Mesendoderm (in vitro differentiated cells): ENCODE results near the gene SOHLH1.
"Not testable (repeated sequence)": the region's sequence is repeated elsewhere in the genome, so short reads cannot be mapped to it uniquely, and the experiment has no call there.

ENCODE experiments used
- DNase-seq: peaks from one replicate; pipeline ENCODE4 v3.0.0; 2013
- H2AK5ac ChIP-seq: 2 replicates; pipeline ENCODE4 v1.6.1; 2013; ENCODE audit warnings: low read length, inconsistent platforms
- H2BK120ac ChIP-seq: 2 replicates; pipeline ENCODE4 v1.6.1; 2013; ENCODE audit warnings: low read depth, mild to moderate bottlenecking, low read length, moderate library complexity, mixed read lengths
- H2BK15ac ChIP-seq: replicated peaks from 2 replicates; pipeline ENCODE4 v1.6.1; 2013; ENCODE audit warnings: low read depth, mild to moderate bottlenecking, moderate library complexity
- H2BK5ac ChIP-seq: 2 replicates; pipeline ENCODE4 v1.6.1; 2013; ENCODE audit warnings: low read length, inconsistent platforms
- H3K18ac ChIP-seq: 2 replicates; pipeline ENCODE4 v1.6.1; 2013; ENCODE audit warnings: mild to moderate bottlenecking, low read length, mixed read lengths
- H3K23ac ChIP-seq: one replicate; pipeline ENCODE4 v1.6.1; 2013; ENCODE audit warnings: low read length
- H3K27ac ChIP-seq: 2 replicates; pipeline ENCODE4 v1.5.1; 2013; ENCODE audit warnings: low read depth, mild to moderate bottlenecking, inconsistent platforms, low read length, moderate library complexity
- H3K27me3 ChIP-seq: 2 replicates; pipeline ENCODE4 v1.6.1; 2013; ENCODE audit warnings: low read length, control low read depth, mild to moderate bottlenecking, inconsistent platforms; ENCODE audit not compliant: insufficient read depth, poor library complexity
- H3K36me3 ChIP-seq: 2 replicates; pipeline ENCODE4 v1.6.1; 2013; ENCODE audit warnings: low read length, inconsistent platforms; ENCODE audit not compliant: control insufficient read depth, insufficient read depth
- H3K4ac ChIP-seq: one replicate; pipeline ENCODE4 v1.6.1; 2013; ENCODE audit warnings: low read depth, mild to moderate bottlenecking, low read length, moderate library complexity
- H3K4me1 ChIP-seq: 2 replicates; pipeline ENCODE4 v1.6.1; 2013; ENCODE audit warnings: low read depth, low read length, inconsistent platforms; ENCODE audit not compliant: control insufficient read depth
- H3K4me2 ChIP-seq: 2 replicates; pipeline ENCODE4 v1.6.1; 2013; ENCODE audit warnings: low read length
- H3K4me3 ChIP-seq: 2 replicates; pipeline ENCODE4 v1.5.1; 2013; ENCODE audit warnings: mild to moderate bottlenecking, low read length
- H3K56ac ChIP-seq: one replicate; pipeline ENCODE4 v1.6.1; 2013; ENCODE audit warnings: low read length
- H3K79me1 ChIP-seq: 2 replicates; pipeline ENCODE4 v1.6.1; 2013; ENCODE audit warnings: low read length, inconsistent platforms
- H3K79me2 ChIP-seq: 2 replicates; pipeline ENCODE4 v1.6.1; 2013; ENCODE audit warnings: mild to moderate bottlenecking, low read length; ENCODE audit not compliant: control insufficient read depth, insufficient read depth
- H3K9ac ChIP-seq: 2 replicates; pipeline ENCODE4 v1.6.1; 2013; ENCODE audit warnings: low read length, inconsistent platforms
- H4K5ac ChIP-seq: one replicate; pipeline ENCODE4 v1.6.1; 2013; ENCODE audit warnings: low read length
- H4K8ac ChIP-seq: one replicate; pipeline ENCODE4 v1.6.1; 2013; ENCODE audit warnings: low read depth, mild to moderate bottlenecking, control low read depth, low read length, moderate library complexity
- WGBS: extraction: QIAGEN DNeasy Blood & Tissue Kit; methylation state at CpG from one replicate; pipeline ENCODE4 v1.1.7; 2013; ENCODE audit warnings: low lambda C conversion rate, missing lambda C conversion rate; ENCODE audit not compliant: insufficient coverage; ENCODE audit errors: extremely low coverage; 5-methylcytosine and 5-hydroxymethylcytosine counted together

Gene SOHLH1

GRCh38 chr9:135676891-135677290 is 22.4 kb downstream of the SOHLH1 start:
- H3K23ac ChIP-seq: no peak overlapping the region
- H3K36me3 ChIP-seq: no peaks in the 10 kb centered on the region
- no peak overlapping the region for H2BK5ac ChIP-seq

DNA sequence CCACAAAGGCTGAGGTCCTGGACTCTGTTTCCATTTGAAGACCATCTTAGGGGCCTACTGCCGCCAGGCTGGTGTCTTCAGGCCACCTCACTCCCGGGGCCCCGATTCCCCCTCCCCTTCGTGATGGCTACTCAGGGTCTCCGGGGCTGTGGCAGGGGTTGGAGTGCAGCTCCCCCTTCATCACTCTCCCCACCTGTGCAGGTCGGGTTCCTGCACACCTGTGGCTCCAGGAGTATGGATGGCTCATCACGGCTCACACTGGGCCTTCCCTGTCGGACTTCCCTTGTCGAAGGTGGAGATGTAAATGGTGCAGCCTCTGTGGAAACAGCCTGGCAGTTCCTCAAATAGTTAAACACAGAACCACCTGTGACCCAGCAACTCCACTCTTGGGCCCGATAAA is 24.3 kb downstream of the SOHLH1 start:
- Histone ChIP-seq H3K27me3 (no peaks in the 10 kb centered on the region), H3K18ac (no peak overlapping the region), H2AK5ac (no peak overlapping the region), H3K4me1 (no peaks in the 10 kb centered on the region), H3K56ac (no peak overlapping the region), H3K4me3 (no peak overlapping the region), H2BK120ac (no peak overlapping the region), H4K8ac (no peak overlapping the region), H3K9ac (no peak overlapping the region), H3K4ac (no peak overlapping the region), H3K27ac (no peak overlapping the region), H3K23ac (no peak overlapping the region), H3K79me1 (no peaks in the 10 kb centered on the region), H4K5ac (no peak overlapping the region), H3K36me3 (no peaks in the 10 kb centered on the region), H2BK5ac (no peak overlapping the region), H2BK15ac (no peak overlapping the region), H3K4me2 (no peak overlapping the region), H3K79me2 (no peaks in the 10 kb centered on the region)
- DNase-seq: no peak
- WGBS: no CpG with 5 or more reads among the region's 10 CpGs

More at GRCh38 chr9:135676891-135677290, 22.4 kb downstream of the SOHLH1 start:
- Histone ChIP-seq H2BK15ac (no peak overlapping the region), H3K27ac (no peak overlapping the region), H3K4ac (no peak overlapping the region), H4K8ac (no peak overlapping the region), H3K79me2 (no peaks in the 10 kb centered on the region), H3K4me3 (no peak overlapping the region), H2BK120ac (no peak overlapping the region), H3K4me2 (no peak overlapping the region), H3K56ac (no peak overlapping the region), H3K18ac (no peak overlapping the region), H3K9ac (no peak overlapping the region), H3K27me3 (no peaks in the 10 kb centered on the region), H2AK5ac (no peak overlapping the region), H4K5ac (no peak overlapping the region), H3K4me1 (no peaks in the 10 kb centered on the region), H3K79me1 (no peaks in the 10 kb centered on the region)
- WGBS: no CpG with 5 or more reads among the region's 13 CpGs
- no peak for DNase-seq

DNA sequence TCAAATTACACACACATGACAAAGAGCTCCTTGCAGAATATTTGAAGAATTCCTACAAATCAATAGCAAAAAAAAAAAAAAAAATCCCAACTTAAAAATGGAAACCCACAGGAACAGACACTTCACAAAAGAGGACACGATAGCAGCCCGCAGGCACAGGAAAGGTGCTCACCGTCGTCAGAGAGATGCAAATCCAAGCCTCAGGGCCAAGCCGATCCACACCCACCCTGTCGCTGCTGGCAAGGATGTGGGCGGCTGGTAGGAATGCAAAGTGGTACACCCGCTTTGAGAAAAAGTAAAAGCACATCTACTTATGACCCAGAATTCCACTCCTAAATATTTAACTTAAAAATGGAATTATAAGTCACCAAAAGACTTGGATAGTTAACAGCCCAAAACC is 25.3 kb downstream of the SOHLH1 start:
- Histone ChIP-seq H3K4ac (no peak overlapping the region), H2BK15ac (no peak overlapping the region), H3K4me2 (no peak overlapping the region), H2BK5ac (no peak overlapping the region), H3K23ac (no peak overlapping the region), H3K79me1 (no peaks in the 10 kb centered on the region), H4K5ac (no peak overlapping the region), H3K9ac (no peak overlapping the region), H3K79me2 (no peaks in the 10 kb centered on the region), H3K27ac (no peak overlapping the region), H3K4me1 (no peaks in the 10 kb centered on the region), H3K18ac (no peak overlapping the region), H3K56ac (no peak overlapping the region), H2AK5ac (no peak overlapping the region), H2BK120ac (no peak overlapping the region), H4K8ac (no peak overlapping the region), H3K4me3 (no peak overlapping the region), H3K27me3 (no peaks in the 10 kb centered on the region), H3K36me3 (no peaks in the 10 kb centered on the region)
- DNase-seq: no peak
- no CpG with 5 or more reads among the region's 8 CpGs for WGBS

- H3K23ac ChIP-seq, H3K27me3 ChIP-seq, H3K79me1 ChIP-seq, H3K9ac ChIP-seq, H2BK120ac ChIP-seq, H3K18ac ChIP-seq, H4K8ac ChIP-seq, H2BK15ac ChIP-seq, H3K79me2 ChIP-seq, H3K4ac ChIP-seq, H3K4me2 ChIP-seq, H3K4me1 ChIP-seq, H3K56ac ChIP-seq, H4K5ac ChIP-seq, H3K36me3 ChIP-seq, H3K27ac ChIP-seq, DNase-seq, H2AK5ac ChIP-seq, H3K4me3 ChIP-seq, H2BK5ac ChIP-seq: not testable (repeated sequence)
- WGBS: no CpG with 5 or more reads among the region's 7 CpGs
Measured at GRCh38 chr9:135672786-135673185, 26.5 kb downstream of the SOHLH1 start.

- WGBS: no CpG with 5 or more reads among the region's 17 CpGs
- Histone ChIP-seq H3K56ac (peak overlapping the region; percentile 72), H2AK5ac (no peak overlapping the region), H3K4ac (no peak overlapping the region), H3K18ac (no peak overlapping the region), H3K4me2 (no peak overlapping the region), H3K27ac (no peak overlapping the region), H2BK120ac (no peak overlapping the region), H2BK5ac (no peak overlapping the region), H3K79me1 (no peaks in the 10 kb centered on the region), H3K36me3 (no peaks in the 10 kb centered on the region), H3K27me3 (no peaks in the 10 kb centered on the region), H3K9ac (peak overlapping the region; percentile 38), H3K79me2 (no peaks in the 10 kb centered on the region), H4K8ac (no peak overlapping the region), H3K23ac (no peak overlapping the region), H3K4me1 (no peaks in the 10 kb centered on the region), H4K5ac (no peak overlapping the region), H2BK15ac (no peak overlapping the region), H3K4me3 (no peak overlapping the region)
- DNase-seq: peak; percentile 74
Measured at GRCh38 chr9:135671591-135672041, 27.7 kb downstream of the SOHLH1 start.
